SK-N-SH treated with all-trans-retinoic acid at 6 μM for 48 hours (cell line): ENCODE results near the gene CTCF.

Experiments
- ESRRG ChIP-seq: fragments of 250-450 bp; sonication (Bioruptor Pico); IDR thresholded peaks from 2 replicates; pipeline ENCODE4 v1.6.1; 2021; ENCODE audit warnings: mild to moderate bottlenecking
- PATZ1 ChIP-seq: fragments of 250-450 bp; sonication (Bioruptor Pico); IDR thresholded peaks from 2 replicates; pipeline ENCODE4 v1.8.0; 2020; ENCODE audit warnings: mild to moderate bottlenecking, moderate library complexity, borderline replicate concordance
- ZFP3 ChIP-seq: fragments of 250-450 bp; sonication (Bioruptor Pico); IDR thresholded peaks from 2 replicates; pipeline ENCODE4 v1.5.0; 2020; ENCODE audit warnings: mild to moderate bottlenecking, moderate library complexity
- ZNF70 ChIP-seq: fragments of 450-650 bp; formaldehyde crosslinking; IDR thresholded peaks from 2 replicates; pipeline ENCODE4 v1.5.0; 2020; ENCODE audit warnings: mild to moderate bottlenecking, moderate library complexity

GRCh38 chr16:67549936-67550335 is 12.4 kb upstream of the CTCF start:
- TF ChIP-seq ZNF70 (CRISPR knock-in tag): no peak
- no peak for TF ChIP-seq PATZ1 (CRISPR knock-in tag)
- TF ChIP-seq ESRRG (CRISPR knock-in tag): no peak
- no peak for TF ChIP-seq ZFP3 (CRISPR knock-in tag)
